NCI-H1092 (cell line): ENCODE data around the gene PRIMA1.

Experiments used
- DNase-seq: peaks from one replicate; lab custom pipeline; 2025; lab: John Stamatoyannopoulos, UW

PRIMA1 gene

DNA sequence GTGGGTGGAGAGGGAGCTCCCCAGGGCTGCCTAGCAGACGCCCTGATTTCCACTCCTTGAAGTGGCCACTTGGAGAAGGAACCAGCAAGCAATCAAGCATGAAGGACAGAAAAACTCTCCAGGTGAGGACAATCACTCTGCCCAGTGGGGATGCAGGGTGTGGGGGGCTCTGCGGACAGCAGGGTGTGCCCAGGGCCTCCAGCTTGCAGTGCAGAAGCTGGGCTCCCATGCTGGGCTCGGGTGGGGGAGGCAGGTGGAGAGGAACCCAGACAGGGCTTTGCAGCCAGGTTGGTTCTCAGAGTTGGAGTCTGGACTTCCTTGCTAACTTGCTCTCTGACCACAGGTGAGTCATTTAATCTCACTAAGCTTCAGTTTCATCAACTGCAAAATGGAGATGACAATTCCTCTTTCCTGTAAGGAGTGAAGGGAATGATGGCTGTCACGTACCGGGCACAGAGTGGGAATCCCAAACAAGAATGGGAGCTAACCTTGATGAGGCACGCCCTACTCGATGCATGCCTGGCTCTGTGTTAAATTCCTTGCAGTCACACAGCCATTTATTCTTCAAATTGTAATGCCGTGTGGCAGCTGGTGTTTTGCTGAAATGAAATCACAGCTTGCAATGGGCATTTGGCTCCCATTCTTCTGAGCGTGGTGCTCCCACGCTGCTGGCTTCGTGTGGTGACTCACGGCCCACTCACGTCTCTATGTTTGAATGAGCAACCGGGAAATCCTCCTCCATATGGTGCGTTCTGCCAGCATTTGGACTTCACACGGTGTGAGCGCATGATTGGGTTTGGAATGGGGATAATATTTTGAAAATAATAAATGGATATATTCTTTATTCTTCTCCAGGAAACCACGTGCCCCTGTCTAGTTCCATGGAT, 75.2 kb downstream of the PRIMA1 start:
- no peak for DNase-seq

DNA sequence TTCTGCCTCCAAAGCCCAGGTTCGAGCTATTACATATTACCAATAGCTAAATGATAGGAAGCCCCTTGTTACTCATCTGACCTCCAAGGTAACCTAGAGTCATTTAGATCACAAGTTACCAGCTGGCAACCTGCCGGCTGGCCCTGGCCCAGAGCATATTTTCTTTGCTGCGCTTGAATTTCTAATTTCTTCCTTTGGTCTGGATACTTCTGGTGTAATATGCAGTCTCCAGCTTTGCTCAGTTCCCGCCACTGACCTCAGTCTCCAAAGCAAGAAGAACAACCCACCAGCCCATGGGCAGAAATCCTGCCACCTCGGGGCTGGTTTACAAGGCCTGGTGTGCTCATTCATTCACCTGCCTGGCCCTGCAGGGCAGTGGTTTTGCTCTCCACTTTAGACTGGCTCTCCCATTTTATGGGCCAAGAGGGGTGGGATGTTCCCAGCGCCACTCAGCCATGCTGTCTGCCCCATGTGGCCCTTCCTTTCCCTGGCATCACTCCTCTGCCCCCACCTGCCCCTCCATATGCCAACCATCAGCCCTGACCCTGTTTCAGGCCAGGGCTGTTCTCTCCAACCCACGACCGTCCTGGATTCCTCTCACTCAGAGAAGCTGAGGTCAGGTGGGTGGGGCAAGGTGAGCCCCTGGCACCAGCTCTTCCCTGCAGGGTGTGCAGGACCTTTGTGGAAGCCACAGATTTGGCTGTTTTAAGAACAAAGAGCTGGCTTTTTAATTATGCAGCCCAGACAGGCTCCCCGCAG, 76.0 kb downstream of the PRIMA1 start:
- no peak for DNase-seq

DNA sequence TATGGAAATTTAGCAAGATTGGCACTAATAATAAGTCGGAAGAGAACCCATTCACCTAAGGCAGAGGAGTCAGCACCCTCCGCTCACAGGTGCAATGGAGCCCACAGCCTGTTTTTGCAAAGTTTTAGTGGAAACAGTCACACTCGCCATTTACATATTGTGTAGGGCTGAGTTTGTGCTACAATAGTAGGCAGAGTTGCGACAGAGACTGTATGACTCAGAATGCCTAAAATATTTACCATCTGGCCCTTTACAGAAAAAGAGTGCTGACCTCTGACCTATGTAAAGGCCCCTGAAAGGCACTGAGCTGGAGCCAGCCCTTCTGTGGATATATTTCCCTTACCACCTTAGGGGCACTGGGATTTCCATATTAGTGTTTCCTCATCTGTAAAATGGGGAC, 79.0 kb downstream of the PRIMA1 start:
- DNase-seq = no peak

DNA sequence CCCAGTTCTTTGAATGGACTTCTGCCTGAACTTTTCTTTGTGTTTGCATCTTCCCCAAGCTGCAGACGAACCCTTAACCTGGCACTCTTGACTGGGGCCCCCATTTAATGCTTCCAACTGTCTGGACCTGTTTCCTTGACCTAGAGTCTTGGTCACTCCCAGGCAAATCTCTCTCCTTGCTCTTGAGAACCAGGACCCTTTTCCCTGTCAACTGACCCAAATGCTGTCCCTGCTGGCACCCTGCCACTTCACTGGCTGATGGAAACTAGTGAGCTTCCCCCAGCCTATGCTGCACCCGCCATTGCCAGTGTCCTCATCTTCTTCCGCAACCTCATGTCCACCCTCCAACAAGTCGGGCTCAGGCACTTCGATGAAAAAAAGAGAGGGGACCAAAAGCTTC, 79.5 kb downstream of the PRIMA1 start:
- no peak for DNase-seq

DNA sequence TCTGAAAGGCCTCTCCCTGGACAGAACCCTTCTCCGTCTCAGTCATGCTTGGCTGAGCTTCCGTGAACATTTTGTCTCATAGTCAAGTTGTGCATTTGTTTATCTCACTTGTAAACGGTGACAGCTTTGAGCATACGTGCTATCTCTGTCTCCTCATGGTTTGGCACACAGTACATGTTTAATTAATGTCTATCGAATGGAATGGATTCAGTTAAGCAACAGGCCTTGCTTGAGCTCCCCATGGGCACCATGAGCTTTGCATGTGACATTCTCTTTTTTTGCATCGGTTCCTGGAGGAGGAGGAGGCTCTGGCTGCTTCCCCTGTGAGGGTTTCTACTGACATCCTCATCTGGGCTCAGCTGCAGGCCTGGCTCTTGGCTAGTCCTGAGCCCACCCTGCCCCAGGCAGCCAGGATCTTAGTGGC, 80.0 kb downstream of the PRIMA1 start:
- DNase-seq = no peak

DNA sequence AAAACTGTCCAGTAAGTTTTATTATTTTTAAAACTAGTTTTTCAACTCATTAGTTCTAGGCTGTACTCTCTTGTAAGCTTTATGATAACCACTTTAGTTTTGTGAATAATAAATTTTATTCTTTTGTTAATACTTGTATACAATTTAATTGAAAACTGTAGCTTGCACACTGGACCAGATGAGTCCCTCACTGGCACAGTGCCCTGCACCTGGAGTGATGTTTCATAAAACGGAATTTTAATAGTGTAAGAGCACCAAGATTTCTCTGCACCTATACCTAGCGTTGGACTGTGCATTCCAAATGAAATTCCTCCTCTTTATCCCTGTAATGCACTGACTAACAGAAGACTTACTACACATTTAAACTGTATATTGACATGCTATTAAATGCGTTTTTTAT, 80.8 kb downstream of the PRIMA1 start:
- DNase-seq = no peak

DNA sequence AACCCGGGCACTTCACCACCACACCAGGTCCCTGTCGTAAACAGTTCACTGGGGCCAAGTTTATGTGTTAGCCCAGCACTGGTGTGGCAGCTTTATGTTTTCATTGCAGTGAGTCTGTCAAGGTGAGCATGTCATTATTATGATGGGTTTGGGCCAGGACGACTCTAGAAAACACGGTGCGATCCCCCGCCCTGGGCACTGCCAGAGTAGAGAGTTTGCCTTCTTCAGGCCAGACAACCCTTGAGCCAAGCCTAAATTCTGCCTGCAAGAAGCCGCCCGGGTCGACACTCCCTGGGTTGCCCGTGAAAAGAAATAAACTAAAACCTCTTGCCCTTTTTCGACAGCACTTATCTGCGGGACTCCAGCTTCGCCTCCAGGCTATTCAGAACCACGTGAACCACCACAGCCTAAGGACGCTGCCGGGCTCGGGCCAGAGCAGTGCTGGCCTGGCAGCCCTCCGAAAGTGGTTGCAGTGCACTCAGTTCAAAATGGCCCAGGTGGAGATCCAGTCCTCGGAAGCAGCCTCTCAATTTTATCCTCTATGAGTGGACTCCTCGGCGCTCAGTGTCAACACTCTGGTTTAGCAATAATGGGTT, 81.8 kb downstream of the PRIMA1 start:
- DNase-seq = no peak

DNA sequence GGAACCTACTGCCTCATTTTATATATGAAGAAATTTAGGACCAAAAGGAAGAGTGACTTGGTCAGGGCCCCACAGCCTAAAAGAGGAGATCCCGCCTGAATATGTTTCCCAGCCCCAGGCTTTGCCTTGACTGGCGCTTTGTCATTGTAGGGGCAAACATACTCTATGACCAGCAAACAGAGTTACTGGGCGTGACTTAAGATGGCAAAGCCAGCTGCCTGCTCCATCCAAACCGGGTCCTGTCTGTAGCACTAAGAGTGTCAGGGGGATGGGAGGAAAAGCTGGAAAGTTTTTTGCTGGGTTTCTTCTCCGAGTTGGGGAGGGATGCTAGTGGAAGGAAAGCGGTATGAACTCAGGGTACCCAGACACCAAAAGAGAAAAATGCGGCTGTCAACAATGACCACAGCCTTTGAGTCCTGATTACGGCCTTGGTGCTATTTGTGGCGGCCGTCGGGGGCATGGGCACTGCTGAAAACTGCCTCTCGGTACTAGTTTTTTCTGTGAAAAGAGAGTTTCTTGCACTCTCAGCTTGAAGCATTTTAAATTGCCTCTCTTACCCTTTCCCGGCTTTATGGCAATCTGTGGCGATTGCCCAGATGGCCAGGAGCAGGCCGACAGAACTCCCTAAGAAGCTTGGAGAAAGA, 82.7 kb downstream of the PRIMA1 start:
- DNase-seq = no peak

DNA sequence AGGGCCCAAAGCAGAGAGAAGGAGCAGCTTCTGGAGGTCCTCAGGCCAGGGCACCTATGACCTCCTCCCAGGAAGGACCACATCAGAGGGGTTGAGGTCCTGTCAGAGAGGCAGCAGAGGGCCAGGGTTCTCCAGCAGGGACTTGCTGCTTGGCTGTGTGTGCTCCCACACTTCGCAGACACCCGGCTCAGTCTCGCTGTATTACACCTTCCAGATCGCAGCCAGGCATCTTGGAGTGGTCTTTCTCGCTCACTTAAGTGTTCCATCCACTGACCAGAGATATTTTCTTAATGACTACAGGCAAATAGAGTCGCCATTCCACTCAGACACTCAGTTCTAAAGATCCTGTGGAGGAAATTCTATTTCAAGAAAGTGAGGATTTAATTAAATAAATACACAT, 84.3 kb downstream of the PRIMA1 start:
- DNase-seq = no peak

DNA sequence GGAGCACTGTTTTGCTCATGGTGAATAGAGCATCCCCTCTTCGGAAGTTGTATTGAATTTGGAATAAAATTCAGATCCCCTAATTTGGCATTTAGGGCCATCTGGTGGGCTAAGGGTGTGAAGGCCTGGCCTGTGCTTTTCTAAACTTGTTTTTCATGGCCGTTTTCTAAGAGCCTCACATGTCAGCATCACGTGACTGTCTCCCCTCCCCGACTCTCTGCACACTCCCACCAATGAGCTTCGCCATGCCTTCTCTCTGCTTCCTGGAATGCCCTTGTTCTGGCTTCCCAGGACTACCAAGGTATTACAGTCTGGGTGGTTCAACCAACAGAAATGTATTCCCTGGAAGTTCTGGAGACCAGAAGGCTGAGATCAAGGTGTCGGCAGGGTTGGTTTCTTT, 85.3 kb downstream of the PRIMA1 start:
- DNase-seq = no peak

DNA sequence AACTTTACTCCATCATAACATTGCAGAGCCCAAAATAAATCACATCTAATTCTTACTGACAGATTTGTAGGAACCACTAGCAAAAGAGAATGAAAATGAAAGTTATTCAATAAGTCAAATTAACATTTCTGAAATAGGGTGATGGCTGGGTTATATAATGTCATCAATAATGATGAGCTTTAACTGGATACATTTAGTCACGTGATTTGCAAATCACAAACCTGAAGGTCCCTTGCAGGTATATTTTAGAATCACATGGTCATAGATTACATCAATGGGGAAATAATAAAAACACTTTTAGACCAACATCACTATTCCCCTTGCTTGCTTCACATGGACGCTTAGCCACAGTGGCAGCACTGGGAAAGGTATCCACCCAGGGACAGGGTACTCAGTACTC, 86.7 kb downstream of the PRIMA1 start:
- DNase-seq = no peak

DNA sequence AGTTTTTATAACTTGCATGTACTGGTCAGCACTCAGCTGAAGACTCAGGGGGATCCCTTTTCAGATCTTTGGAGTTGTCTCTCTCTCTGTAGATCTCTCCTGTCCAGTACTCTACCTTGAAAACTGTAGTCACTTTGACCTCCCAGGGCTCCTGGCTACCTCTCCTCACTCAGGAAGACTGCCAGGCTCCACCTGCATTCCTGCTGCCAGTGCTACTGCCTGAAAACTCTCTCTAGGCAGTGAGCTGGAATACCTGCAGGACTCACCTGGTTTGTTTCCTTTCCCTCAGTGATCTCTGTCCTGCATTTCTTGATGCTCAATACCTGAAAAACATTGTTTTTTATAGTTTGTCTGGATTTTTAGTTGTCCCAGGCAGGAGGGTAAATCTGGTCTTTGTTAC, 87.4 kb downstream of the PRIMA1 start:
- no peak for DNase-seq

DNA sequence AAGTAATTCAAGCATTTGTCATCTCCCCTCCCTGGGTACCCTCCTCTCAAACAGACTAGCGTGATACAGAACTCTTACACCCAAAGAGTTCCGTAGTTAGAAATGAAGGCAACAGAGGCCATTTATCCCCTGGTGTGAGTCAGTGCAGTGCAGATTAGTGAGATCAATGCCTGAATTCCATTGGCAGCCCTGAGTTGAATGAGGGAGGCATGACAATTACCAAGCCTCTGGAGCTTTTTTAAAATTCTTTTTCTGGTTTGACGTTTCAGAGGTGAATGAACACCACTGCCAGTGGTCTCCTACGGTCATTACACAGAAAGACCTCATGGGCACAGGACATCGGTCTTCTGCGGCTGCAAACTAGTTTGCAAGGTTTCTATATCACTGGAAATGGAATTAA, 94.4 kb downstream of the PRIMA1 start:
- no peak for DNase-seq

DNA sequence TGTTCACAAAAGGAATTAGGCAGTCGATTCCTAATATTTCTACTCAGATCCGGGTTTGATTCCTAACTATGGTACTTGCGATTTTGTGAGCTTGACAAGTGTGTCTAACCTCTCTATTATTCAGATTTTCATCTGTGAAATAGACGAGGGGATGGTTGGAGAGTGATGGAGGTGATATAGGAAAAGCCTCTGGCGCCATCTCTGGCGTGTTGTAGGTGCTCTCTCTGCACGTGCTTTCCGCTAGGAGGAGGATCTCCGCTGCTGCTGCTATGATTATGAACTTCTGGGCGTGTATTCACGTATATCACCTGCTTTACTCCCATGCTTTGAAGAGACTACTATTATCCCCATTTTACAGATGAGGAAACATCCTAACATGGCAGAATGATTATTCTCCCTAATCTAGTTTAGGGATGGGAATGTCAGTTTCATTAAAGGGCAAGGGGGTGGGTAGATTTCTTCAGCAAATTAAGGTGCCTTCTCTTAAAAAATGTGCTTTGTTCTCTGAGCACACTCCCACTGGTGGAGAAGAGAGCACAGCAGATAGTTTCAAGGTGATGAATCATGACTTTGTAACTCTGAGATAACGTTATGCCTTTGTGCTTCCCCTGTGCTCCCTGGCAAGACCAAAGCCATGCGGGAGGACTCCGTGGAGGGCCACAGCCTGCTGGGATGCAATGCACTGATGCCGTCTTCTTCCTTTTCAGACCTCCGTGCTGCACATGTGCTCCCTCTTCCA, 97.1 kb downstream of the PRIMA1 start:
- DNase-seq = no peak

DNA sequence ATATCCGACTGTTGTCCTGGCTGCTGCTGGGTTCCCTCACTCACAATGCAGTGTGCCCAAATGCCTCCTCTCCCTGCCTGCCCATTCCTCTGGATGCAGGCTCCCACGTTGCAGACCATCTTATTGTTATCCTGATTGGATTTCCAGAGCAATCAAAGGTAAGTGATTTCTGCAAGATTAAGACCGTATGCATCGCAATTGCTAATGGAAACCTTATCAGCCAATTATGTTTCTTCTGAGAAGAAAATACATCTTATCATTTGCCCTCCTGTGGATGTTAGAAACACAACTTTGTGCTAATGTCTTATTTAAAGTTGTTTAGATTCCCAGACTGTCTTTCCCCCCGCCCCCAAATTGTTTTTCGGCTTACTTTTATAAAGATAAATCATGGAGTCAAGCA, 98.1 kb downstream of the PRIMA1 start:
- DNase-seq = no peak

DNA sequence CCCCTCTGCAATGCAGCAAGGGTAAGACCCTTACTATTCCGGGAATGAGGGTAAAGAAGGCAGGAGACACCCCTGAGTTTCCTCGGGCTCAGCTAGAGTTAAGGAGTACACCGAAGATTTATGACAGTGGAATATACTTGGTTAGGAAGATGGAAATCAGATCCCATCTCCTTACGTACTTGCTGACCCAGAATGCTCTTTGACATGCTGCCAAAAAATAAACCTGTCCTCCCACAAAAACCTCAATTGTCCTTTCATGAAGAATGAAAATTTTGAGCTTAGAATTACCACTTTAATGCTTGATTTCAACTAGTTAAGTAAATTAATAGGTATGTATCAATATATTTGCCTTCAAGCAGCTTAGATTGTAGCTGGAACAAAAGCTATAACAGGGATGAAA, 99.5 kb downstream of the PRIMA1 start:
- no peak for DNase-seq

DNA sequence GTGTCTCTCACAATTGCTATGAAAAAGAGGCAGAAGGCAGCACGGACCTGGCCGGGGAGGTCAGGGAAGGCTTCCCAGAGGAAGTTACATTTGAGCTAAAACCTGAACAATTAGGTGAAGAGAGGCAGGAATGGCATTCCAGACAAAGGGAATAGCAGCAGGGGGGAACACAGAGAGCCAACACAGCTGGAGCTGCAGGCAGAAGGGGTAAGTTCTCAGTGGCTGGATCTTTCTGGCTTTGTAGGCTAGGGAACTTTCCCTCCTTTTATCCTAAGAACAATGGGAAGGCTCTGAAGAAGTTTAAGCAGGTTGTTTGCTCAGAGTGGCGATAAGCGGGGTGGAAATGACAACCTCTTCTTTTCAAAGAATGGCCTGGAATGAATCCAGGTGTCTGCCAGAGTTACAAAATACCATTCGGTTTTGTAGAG, 100.0 kb downstream of the PRIMA1 start:
- no peak for DNase-seq

DNA sequence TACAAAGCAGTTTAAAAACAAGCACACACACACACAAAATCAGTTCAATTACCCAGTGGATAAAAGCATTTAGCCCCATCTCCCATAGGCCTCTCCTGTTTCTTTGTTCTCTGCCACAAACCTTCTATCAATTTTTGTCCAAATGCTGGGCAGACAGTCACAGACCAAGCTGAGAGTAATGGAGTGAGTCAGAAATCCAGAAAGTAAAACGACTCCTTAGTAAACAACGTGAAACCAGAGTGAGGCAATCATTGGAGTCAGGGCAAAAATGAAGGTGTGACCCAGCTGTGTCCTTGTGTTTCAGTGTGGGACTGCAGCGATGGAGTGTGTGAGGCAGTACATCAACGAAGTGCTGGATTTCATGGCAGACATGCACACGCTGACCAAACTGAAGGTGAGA, 102.0 kb downstream of the PRIMA1 start:
- DNase-seq = no peak

DNA sequence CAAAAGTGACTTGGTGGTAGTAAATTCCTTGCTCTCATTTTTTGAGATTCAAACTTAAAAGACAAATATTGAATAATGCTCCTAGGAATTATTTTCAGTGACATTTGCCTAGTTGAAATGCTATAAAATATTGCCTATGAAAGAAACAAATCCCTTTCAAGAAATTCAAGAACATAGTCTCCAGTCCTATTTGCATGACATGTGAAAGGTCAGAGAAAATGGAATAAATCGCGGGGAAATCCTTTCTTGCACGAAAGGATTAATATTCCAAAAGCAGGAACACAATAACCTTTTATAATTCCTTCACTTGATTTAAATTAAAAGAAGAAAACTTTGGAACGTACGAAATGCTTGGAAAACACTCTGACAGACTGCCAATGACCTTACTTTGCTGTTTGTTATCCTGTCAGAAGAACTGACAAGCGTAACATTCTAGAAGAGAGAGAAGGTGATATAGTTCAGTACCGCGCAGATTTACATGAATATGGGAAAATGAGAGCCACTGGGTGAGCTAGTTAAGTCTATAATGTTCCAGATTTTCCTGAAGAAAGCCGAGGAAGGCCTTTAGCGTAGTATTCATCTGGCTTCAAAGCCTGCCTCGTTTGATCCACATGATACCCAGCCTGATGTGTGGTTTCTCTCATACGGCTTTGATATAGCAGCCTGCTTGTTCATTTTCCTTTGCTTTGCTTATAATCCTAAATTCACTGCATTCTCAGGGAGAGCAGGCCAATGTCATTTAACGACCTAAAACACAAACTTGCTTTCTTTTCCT, 103.0 kb downstream of the PRIMA1 start:
- DNase-seq = no peak

DNA sequence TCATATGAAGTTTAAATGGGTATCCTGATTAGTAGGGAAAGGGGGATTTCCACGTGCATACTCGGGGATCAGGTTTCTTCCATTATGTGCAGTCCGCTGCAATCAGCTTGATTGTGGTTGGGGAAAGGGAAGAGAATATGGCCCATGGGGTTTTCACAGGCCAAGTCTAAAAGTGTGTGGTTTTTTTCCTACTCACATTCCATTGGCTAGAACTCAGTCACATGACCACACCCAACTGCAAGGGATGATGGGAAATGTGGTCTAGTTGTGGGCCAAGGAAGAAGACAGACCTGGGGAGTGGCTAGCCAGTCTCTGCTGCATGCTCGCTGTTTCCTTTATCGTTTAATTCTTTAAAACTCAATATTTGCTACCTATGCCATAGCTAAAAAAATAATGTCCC, 105.1 kb downstream of the PRIMA1 start:
- no peak for DNase-seq

DNA sequence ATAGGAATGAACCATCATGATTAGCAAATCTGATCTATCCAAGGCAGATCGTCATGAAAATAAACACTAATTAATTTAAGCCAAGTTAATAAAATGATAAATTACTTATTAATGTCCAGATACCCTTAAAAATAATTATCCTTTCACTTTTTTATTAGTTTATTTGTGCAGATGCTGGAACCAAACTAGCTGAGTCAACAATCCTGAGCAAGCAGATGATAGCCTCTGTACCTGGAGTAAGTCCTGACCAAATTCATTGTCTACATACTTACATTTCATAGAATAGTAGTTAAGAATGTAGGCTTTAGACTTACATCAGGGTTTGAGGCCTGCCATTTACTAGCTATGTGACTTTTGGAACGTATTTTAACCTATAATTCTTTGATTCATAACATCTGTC, 105.8 kb downstream of the PRIMA1 start:
- no peak for DNase-seq
